Measurements from ENCODE around the gene ATRNL1. TPM values are rescaled to one million over a fixed set of nuclear protein-coding genes. Genes with fewer than 3 reads are reported as not detected.
"Not testable (repeated sequence)": the region's sequence is repeated elsewhere in the genome, so short reads cannot be mapped to it uniquely, and the experiment has no call there.

ATRNL1 gene
- total RNA-seq, 2 experiments from 2014 or later, result not detected

DNA sequence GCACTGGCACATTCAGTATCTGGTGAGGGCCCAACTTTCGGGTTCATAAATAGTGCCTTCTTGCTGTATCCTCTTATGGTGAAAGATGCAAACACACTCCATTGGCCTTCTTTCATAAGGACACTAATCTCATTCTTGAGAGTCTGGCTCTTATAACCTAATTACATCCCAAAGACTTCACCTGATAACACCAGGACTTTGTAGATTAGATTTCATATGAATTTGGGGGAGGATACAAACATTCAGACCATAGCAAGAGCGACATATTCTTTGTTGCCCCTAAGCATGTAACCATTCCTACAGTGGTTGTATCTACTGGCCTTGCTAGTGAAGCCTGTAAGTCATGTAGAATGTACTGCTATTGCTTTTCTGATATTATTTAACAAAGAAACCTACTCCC is 654.6 kb downstream of the ATRNL1 start:
- no peak for TF ChIP-seq EZH2phosphoT487 (IDR thresholded peaks at IDR 0.05; ENCODE audit: borderline replicate concordance, low read depth, low read length)
- TF ChIP-seq, protein P1, sequence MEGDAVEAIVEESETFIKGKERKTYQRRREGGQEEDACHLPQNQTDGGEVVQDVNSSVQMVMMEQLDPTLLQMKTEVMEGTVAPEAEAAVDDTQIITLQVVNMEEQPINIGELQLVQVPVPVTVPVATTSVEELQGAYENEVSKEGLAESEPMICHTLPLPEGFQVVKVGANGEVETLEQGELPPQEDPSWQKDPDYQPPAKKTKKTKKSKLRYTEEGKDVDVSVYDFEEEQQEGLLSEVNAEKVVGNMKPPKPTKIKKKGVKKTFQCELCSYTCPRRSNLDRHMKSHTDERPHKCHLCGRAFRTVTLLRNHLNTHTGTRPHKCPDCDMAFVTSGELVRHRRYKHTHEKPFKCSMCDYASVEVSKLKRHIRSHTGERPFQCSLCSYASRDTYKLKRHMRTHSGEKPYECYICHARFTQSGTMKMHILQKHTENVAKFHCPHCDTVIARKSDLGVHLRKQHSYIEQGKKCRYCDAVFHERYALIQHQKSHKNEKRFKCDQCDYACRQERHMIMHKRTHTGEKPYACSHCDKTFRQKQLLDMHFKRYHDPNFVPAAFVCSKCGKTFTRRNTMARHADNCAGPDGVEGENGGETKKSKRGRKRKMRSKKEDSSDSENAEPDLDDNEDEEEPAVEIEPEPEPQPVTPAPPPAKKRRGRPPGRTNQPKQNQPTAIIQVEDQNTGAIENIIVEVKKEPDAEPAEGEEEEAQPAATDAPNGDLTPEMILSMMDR (conservative IDR thresholded peaks at IDR 0.05; ENCODE audit: low read length), result no peak
- Histone ChIP-seq H2AFZ (ENCODE audit: low read length) (no peak overlapping the region), H3K79me2 (ENCODE audit: insufficient read depth, low read depth, low read length) (no peaks in the 10 kb centered on the region), H3K9me3 (ENCODE audit: low read length) (no peaks in the 10 kb centered on the region), H3K27ac (ENCODE audit: low read depth, low read length, poor library complexity, severe bottlenecking) (no peak overlapping the region), H3K36me3 (ENCODE audit: insufficient read depth, low read length) (no peaks in the 10 kb centered on the region), H3K9me2 (ENCODE audit: insufficient read depth, low read length) (no peaks in the 10 kb centered on the region), H3K4me2 (ENCODE audit: low read length) (no peak overlapping the region), H3K4me1 (ENCODE audit: insufficient read depth, low read length, poor library complexity, severe bottlenecking) (no peaks in the 10 kb centered on the region), H3K4me3 (ENCODE audit: low read depth, low read length, poor library complexity, severe bottlenecking) (no peak overlapping the region), H4K20me1 (ENCODE audit: insufficient read depth, low read length) (no peaks in the 10 kb centered on the region)
- intact Hi-C loops (cut with micrococcal nuclease; ENCODE audit: unreplicated experiment), result no loop called here
- ChIA-PET CTCF (ENCODE audit: unreplicated experiment) (no interaction called here), POLR2A (no interaction called here)
- no peak for DNase-seq (ENCODE audit: low spot score)
- BruUV-seq (replicated peaks), result no TSS peak

DNA sequence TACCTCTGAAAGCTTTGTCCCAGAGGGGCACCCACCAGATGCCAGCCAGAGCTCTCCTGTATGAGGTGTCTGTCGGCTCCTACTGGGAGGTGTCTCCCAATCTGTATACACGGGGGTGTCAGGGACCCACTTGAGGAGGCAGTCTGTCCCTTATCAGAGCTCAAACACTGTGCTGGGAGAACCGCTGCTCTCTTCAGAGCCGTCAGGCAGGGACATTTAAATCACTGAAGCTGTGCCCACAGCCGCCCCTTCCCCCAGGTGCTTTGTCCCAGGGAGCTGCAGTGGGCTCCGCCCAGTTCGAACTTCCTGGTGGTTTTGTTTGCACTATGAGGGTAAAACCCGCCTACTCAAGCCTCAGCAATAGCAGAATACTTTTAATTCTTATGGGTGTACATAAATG is 665.3 kb downstream of the ATRNL1 start:
- BruUV-seq (replicated peaks); H3K27ac ChIP-seq (ENCODE audit: low read depth, low read length, poor library complexity, severe bottlenecking); H3K79me2 ChIP-seq (ENCODE audit: insufficient read depth, low read depth, low read length); H3K4me1 ChIP-seq (ENCODE audit: insufficient read depth, low read length, poor library complexity, severe bottlenecking); intact Hi-C loops (cut with micrococcal nuclease; ENCODE audit: unreplicated experiment); H4K20me1 ChIP-seq (ENCODE audit: insufficient read depth, low read length); H3K36me3 ChIP-seq (ENCODE audit: insufficient read depth, low read length); H3K4me2 ChIP-seq (ENCODE audit: low read length); H3K9me2 ChIP-seq (ENCODE audit: insufficient read depth, low read length); H3K4me3 ChIP-seq (ENCODE audit: low read depth, low read length, poor library complexity, severe bottlenecking); POLR2A ChIA-PET; DNase-seq (ENCODE audit: low spot score); CTCF ChIA-PET (ENCODE audit: unreplicated experiment); H3K9me3 ChIP-seq (ENCODE audit: low read length); H2AFZ ChIP-seq (ENCODE audit: low read length): not testable (repeated sequence)

DNA sequence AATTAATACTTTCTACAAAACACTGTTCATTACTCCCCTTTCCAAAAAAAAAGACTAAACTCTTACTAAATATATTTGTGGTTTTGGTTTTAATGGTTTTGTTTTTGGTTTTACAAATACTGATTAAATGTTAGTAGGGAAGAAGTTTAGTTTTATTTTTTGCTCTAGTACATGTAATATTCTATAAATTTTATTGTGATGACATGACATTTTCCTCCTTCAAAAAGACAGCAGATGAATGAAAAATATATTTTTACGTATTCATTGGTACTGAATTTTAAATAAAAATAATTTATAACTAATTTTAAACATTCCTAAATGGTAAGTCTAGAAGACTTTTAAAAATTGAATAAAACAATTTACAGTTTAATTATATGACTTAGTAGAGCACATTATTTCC is 667.0 kb downstream of the ATRNL1 start:
- ChIA-PET POLR2A (interaction anchor here (0.7 kb wide), 1 partner anchor 1556 kb away, joined by 3 read pairs; no protein-coding TSS in a partner anchor), CTCF (ENCODE audit: unreplicated experiment) (no interaction called here)
- no peak for DNase-seq (ENCODE audit: low spot score)
- Histone ChIP-seq H3K4me2 (ENCODE audit: low read length) (no peak overlapping the region), H2AFZ (ENCODE audit: low read length) (no peak overlapping the region), H3K36me3 (ENCODE audit: insufficient read depth, low read length) (no peaks in the 10 kb centered on the region), H3K27ac (ENCODE audit: low read depth, low read length, poor library complexity, severe bottlenecking) (no peak overlapping the region), H3K4me3 (ENCODE audit: low read depth, low read length, poor library complexity, severe bottlenecking) (no peak overlapping the region), H3K9me3 (ENCODE audit: low read length) (no peaks in the 10 kb centered on the region), H3K79me2 (ENCODE audit: insufficient read depth, low read depth, low read length) (no peaks in the 10 kb centered on the region), H4K20me1 (ENCODE audit: insufficient read depth, low read length) (no peaks in the 10 kb centered on the region), H3K4me1 (ENCODE audit: insufficient read depth, low read length, poor library complexity, severe bottlenecking) (no peaks in the 10 kb centered on the region), H3K9me2 (ENCODE audit: insufficient read depth, low read length) (no peaks in the 10 kb centered on the region)
- no TSS peak for BruUV-seq (replicated peaks)
- TF ChIP-seq EZH2phosphoT487 (IDR thresholded peaks at IDR 0.05; ENCODE audit: borderline replicate concordance, low read depth, low read length), result no peak
- TF ChIP-seq, protein P1 (conservative IDR thresholded peaks at IDR 0.05; ENCODE audit: low read length), result no peak
- intact Hi-C loops (cut with micrococcal nuclease; ENCODE audit: unreplicated experiment), result no loop called here
